Measurements from ENCODE around the gene CEP112. TPM values are rescaled to one million over a fixed set of nuclear protein-coding genes. Genes with fewer than 3 reads are reported as not detected.

CEP112 gene
- total and polyA plus RNA-seq, 2 of the 8 experiments (the other 6 are each of a cell fraction or from before 2014, with no cell fraction given): 0.62 to 3.1 TPM

DNA sequence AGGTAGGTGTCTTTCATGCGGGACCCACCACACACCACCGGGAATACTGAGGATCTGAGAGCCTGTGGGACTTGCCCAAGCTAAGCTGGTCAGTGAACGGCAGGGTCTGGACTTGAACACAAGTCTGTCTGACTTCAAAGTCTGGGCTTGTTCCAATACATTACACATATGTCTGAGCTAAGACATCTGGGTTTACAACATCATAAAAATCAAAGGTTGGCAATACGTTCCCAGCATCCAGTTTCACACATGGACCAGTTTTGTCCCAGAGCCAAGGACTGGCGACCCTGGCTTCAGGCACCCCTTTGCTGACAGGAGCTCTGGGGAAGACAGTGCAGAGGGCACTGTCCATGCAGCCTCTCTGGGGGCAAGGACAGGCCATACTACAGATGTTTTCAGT is 602.6 kb downstream of the CEP112 start:
- WGBS, 2 experiments (ENCODE audit: extremely low coverage in 1 of 2, insufficient coverage in 1 of 2, insufficient read length in 1 of 2, insufficient replicate concordance in 2 of 2, low coverage in 1 of 2, low lambda C conversion rate in 2 of 2, missing lambda C conversion rate in 1 of 2): 78% methylated on average over 5 of the region's 5 CpGs; no CpG with 5 or more reads in 1 of the 2 experiments
- H3K4me1 ChIP-seq (replicated peaks in 1 of 4; ENCODE audit: control insufficient read depth in 3 of 4, insufficient read depth in 4 of 4, low read length in 3 of 4): peaks cover 4 to 26% (median 15%) of the 10 kb centered on the region in 4 experiments
- DNase-seq (ENCODE audit: low read depth in 1 of 2, low spot score in 2 of 2) (no peak), FAIRE-seq (no peak)
- H2AFZ ChIP-seq (ENCODE audit: low read length): no peak overlapping the region
- H2BK120ac ChIP-seq (replicated peaks; ENCODE audit: low read depth, low read length): no peak overlapping the region
- no peaks in the 10 kb centered on the region for H3K23me2 ChIP-seq (ENCODE audit: low read depth, low read length)
- H2BK12ac ChIP-seq (ENCODE audit: low read depth, low read length): 0 out of 2 replicates have a peak overlapping the region, but pooled peaks have one; percentile 51
- no peak overlapping the region for H4K8ac ChIP-seq (ENCODE audit: extremely low read depth, insufficient read depth, low read length)
- H3K9ac ChIP-seq (replicated peaks in 1 of 4; ENCODE audit: extremely low read depth in 1 of 4, low read depth in 3 of 4, low read length in 3 of 4): no peak overlapping the region
- H3K23ac ChIP-seq (ENCODE audit: insufficient read length): no peak overlapping the region
- H3K27ac ChIP-seq (ENCODE audit: low read depth, low read length): no peak overlapping the region
- H3K36me3 ChIP-seq (ENCODE audit: control insufficient read depth in 2 of 4, insufficient read depth in 4 of 4, low read length in 3 of 4): no peaks in the 10 kb centered on the region
- H2BK15ac ChIP-seq (ENCODE audit: low read length): no peak overlapping the region
- H3K27me3 ChIP-seq (replicated peaks in 1 of 4; ENCODE audit: control insufficient read depth in 3 of 4, extremely low read depth in 1 of 4, insufficient read depth in 3 of 4, low read length in 3 of 4): no peaks in the 10 kb centered on the region
- H2BK5ac ChIP-seq (ENCODE audit: low read depth, low read length): no peak overlapping the region
- H3K18ac ChIP-seq (ENCODE audit: extremely low read depth, low read length): no peak overlapping the region
- no peaks in the 10 kb centered on the region for H3K79me1 ChIP-seq (ENCODE audit: low read depth, low read length)
- no peaks in the 10 kb centered on the region for H3K79me2 ChIP-seq (ENCODE audit: control insufficient read depth in 1 of 2, insufficient read depth in 2 of 2, low read length in 2 of 2)
- no peak overlapping the region for H4K5ac ChIP-seq (ENCODE audit: insufficient read length, low read depth, low read length)
- CTCF ChIA-PET (ENCODE audit: partially characterized antibody): interaction anchor here (1.2 to 4.8 kb wide), 3 partner anchors 11 to 23 kb away, joined by 3 to 24 read pairs (median 8); no protein-coding TSS in a partner anchor
- POLR2A ChIA-PET (ENCODE audit: partially characterized antibody): interaction anchor here (3.3 kb wide), 1 partner anchor 16 kb away, joined by 26 read pairs; no protein-coding TSS in a partner anchor
- no peak overlapping the region for H3K4me3 ChIP-seq (ENCODE audit: extremely low read depth in 1 of 4, insufficient read depth in 2 of 4, low read depth in 3 of 4, low read length in 4 of 4)
- no peaks in the 10 kb centered on the region for H3K9me3 ChIP-seq (ENCODE audit: insufficient read depth in 2 of 2, low read depth in 1 of 2, low read length in 1 of 2)
- no peak overlapping the region for H3K14ac ChIP-seq (ENCODE audit: insufficient read length)
- no peaks in the 10 kb centered on the region for H4K20me1 ChIP-seq (replicated peaks in 1 of 2; ENCODE audit: control insufficient read depth in 1 of 2, insufficient read depth in 2 of 2, low read length in 2 of 2)
- H3K4ac ChIP-seq (replicated peaks; ENCODE audit: insufficient read length, low read depth, low read length): no peak overlapping the region
- no peak overlapping the region; the same call in 1 of the 2 replicates for H2BK20ac ChIP-seq (ENCODE audit: low read length)
- H2AK5ac ChIP-seq (ENCODE audit: low read depth, low read length): no peak overlapping the region
- TF ChIP-seq SP4 (IDR thresholded peaks at IDR 0.05; ENCODE audit: low read length): no peak
- TF ChIP-seq BACH1 (IDR thresholded peaks at IDR 0.05; ENCODE audit: low read length): no peak
- TF ChIP-seq SP1 (IDR thresholded peaks at IDR 0.05; ENCODE audit: low read depth, low read length): no peak
- TF ChIP-seq EZH2 (IDR thresholded peaks at IDR 0.05; ENCODE audit: low read depth, low read length, severe bottlenecking): no peak
- TF ChIP-seq TBP (IDR thresholded peaks at IDR 0.05; ENCODE audit: low read depth, low read length): no peak
- TF ChIP-seq BCL11A (IDR thresholded peaks at IDR 0.05; ENCODE audit: low read depth in 2 of 2, low read length in 2 of 2): no peak
- TF ChIP-seq JUND (IDR thresholded peaks at IDR 0.05; ENCODE audit: low read length): no peak
- TF ChIP-seq, protein P1, sequence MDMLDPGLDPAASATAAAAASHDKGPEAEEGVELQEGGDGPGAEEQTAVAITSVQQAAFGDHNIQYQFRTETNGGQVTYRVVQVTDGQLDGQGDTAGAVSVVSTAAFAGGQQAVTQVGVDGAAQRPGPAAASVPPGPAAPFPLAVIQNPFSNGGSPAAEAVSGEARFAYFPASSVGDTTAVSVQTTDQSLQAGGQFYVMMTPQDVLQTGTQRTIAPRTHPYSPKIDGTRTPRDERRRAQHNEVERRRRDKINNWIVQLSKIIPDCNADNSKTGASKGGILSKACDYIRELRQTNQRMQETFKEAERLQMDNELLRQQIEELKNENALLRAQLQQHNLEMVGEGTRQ (IDR thresholded peaks at IDR 0.05; ENCODE audit: low read length): no peak
- no peak for TF ChIP-seq SP2 (IDR thresholded peaks at IDR 0.05; ENCODE audit: low read length)
- no peak overlapping the region for H3K4me2 ChIP-seq (ENCODE audit: insufficient read depth in 1 of 2, low read depth in 2 of 2, low read length in 2 of 2)
- H4K91ac ChIP-seq (replicated peaks; ENCODE audit: insufficient read length, low read length): no peak overlapping the region
- no peak overlapping the region for H3K56ac ChIP-seq (replicated peaks; ENCODE audit: insufficient read length, low read depth, low read length)

Measured in H1 (cell line).